SK-N-SH (cell line): ENCODE data around the gene CFAP221.

Experiments
- EP300 ChIP-seq, 2 experiments: IDR thresholded peaks; 2 replicates each; pipeline versions ENCODE4 v1.4.0 to v1.6.1; 2012; ENCODE audit warnings: borderline replicate concordance in 1 of 2, low read depth in 1 of 2, low read length in 1 of 2
- EZH2phosphoT487 ChIP-seq: fragments of 200-600 bp; sonication (generic); IDR thresholded peaks from 2 replicates; pipeline ENCODE4 v1.6.1; 2017; ENCODE audit warnings: low read depth, mixed run types, mild to moderate bottlenecking, antibody characterized with exemption, moderate library complexity, borderline replicate concordance
- FOXM1 ChIP-seq: IDR thresholded peaks from 2 replicates; pipeline ENCODE4 v1.4.0; 2012; ENCODE audit warnings: low read depth, mild to moderate bottlenecking
- MEF2A ChIP-seq: IDR thresholded peaks from 2 replicates; pipeline ENCODE4 v1.4.0; 2012; ENCODE audit warnings: low read depth, borderline replicate concordance
- MXI1 ChIP-seq: IDR thresholded peaks from 2 replicates; pipeline ENCODE4 v1.6.1; 2012; ENCODE audit warnings: mild to moderate bottlenecking, low read depth, low read length, improper control_type of control experiment
- POLR2AphosphoS5 ChIP-seq: IDR thresholded peaks from 2 replicates; pipeline ENCODE4 v1.6.1; 2012; ENCODE audit warnings: low read depth, low read length
- RAD21 ChIP-seq: IDR thresholded peaks from 2 replicates; pipeline ENCODE4 v1.6.1; 2012; ENCODE audit warnings: mild to moderate bottlenecking, low read length
- SMC3 ChIP-seq: IDR thresholded peaks from 2 replicates; pipeline ENCODE4 v1.6.1; 2012; ENCODE audit warnings: low read depth, low read length, improper control_type of control experiment
- TEAD4 ChIP-seq: IDR thresholded peaks from 2 replicates; pipeline ENCODE4 v1.4.0; 2012; ENCODE audit warnings: mild to moderate bottlenecking, borderline replicate concordance; ENCODE audit not compliant: insufficient read depth
- YY1 ChIP-seq: IDR thresholded peaks from 2 replicates; pipeline ENCODE4 v1.4.0; 2012; ENCODE audit warnings: low read depth, mild to moderate bottlenecking
- TF ChIP-seq, protein P1 (sequence below): fragments of 200-600 bp; sonication (generic); IDR thresholded peaks from 2 replicates; pipeline ENCODE4 v1.6.1; 2017; ENCODE audit warnings: antibody characterized with exemption, mild to moderate bottlenecking, moderate library complexity
- TF ChIP-seq, protein P2 (sequence below): IDR thresholded peaks from 2 replicates; pipeline ENCODE4 v1.6.1; 2012; ENCODE audit warnings: mild to moderate bottlenecking, low read depth, low read length, moderate library complexity
- TF ChIP-seq, protein P3 (sequence below): IDR thresholded peaks from 2 replicates; pipeline ENCODE4 v1.4.0; 2012; ENCODE audit warnings: low read depth

DNA sequence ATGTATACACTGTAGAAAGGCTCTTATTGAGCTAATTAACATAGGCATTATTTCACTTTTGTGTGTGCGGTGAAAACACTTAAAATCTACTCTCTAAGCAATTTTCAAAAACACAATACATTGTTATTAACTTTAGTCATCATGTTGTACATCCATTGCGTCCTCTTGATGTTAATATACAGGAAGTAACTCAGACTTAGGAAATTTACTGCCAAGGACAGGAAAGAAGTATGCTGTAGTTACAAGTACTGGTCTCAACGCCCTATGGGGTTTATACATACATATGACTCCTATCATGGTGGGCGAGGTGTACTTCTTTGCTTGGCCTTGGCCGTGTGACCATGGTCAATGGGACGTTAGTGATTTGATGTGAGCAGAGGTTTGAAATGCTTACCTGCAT lies 35.5 kb upstream of the CFAP221 start:
- TF ChIP-seq SMC3 (no peak), YY1 (no peak), MEF2A (no peak), FOXM1 (no peak), MXI1 (no peak), RAD21 (no peak), EZH2phosphoT487 (no peak), POLR2AphosphoS5 (no peak), EP300 (IDR thresholded peaks at IDR 0.05; ENCODE audit: borderline replicate concordance in 1 of 2, low read depth in 1 of 2, low read length in 1 of 2) (no peak), TEAD4 (no peak)
- TF ChIP-seq, protein P1, sequence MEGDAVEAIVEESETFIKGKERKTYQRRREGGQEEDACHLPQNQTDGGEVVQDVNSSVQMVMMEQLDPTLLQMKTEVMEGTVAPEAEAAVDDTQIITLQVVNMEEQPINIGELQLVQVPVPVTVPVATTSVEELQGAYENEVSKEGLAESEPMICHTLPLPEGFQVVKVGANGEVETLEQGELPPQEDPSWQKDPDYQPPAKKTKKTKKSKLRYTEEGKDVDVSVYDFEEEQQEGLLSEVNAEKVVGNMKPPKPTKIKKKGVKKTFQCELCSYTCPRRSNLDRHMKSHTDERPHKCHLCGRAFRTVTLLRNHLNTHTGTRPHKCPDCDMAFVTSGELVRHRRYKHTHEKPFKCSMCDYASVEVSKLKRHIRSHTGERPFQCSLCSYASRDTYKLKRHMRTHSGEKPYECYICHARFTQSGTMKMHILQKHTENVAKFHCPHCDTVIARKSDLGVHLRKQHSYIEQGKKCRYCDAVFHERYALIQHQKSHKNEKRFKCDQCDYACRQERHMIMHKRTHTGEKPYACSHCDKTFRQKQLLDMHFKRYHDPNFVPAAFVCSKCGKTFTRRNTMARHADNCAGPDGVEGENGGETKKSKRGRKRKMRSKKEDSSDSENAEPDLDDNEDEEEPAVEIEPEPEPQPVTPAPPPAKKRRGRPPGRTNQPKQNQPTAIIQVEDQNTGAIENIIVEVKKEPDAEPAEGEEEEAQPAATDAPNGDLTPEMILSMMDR: no peak
- TF ChIP-seq, protein P2, sequence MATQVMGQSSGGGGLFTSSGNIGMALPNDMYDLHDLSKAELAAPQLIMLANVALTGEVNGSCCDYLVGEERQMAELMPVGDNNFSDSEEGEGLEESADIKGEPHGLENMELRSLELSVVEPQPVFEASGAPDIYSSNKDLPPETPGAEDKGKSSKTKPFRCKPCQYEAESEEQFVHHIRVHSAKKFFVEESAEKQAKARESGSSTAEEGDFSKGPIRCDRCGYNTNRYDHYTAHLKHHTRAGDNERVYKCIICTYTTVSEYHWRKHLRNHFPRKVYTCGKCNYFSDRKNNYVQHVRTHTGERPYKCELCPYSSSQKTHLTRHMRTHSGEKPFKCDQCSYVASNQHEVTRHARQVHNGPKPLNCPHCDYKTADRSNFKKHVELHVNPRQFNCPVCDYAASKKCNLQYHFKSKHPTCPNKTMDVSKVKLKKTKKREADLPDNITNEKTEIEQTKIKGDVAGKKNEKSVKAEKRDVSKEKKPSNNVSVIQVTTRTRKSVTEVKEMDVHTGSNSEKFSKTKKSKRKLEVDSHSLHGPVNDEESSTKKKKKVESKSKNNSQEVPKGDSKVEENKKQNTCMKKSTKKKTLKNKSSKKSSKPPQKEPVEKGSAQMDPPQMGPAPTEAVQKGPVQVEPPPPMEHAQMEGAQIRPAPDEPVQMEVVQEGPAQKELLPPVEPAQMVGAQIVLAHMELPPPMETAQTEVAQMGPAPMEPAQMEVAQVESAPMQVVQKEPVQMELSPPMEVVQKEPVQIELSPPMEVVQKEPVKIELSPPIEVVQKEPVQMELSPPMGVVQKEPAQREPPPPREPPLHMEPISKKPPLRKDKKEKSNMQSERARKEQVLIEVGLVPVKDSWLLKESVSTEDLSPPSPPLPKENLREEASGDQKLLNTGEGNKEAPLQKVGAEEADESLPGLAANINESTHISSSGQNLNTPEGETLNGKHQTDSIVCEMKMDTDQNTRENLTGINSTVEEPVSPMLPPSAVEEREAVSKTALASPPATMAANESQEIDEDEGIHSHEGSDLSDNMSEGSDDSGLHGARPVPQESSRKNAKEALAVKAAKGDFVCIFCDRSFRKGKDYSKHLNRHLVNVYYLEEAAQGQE: no peak
- TF ChIP-seq, protein P3, sequence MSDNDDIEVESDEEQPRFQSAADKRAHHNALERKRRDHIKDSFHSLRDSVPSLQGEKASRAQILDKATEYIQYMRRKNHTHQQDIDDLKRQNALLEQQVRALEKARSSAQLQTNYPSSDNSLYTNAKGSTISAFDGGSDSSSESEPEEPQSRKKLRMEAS: no peak
